Measurements from ENCODE around the gene ITGA8. TPM values are rescaled to one million over a fixed set of nuclear protein-coding genes. Genes with fewer than 3 reads are reported as not detected.
"Not testable (repeated sequence)": the region's sequence is repeated elsewhere in the genome, so short reads cannot be mapped to it uniquely, and the experiment has no call there.

The ITGA8 gene
- total RNA-seq (2022) (not detected in 2 replicates), Bru-seq, nascent RNA (percentile 2 among the genes with signal in this experiment), BruChase-seq, experiment 1, labeled RNA remaining after a 2-hour chase (percentile 1 among the genes with signal in this experiment), BruChase-seq, experiment 2, labeled RNA remaining after a 6-hour chase (percentile 2 among the genes with signal in this experiment)
- long read RNA-seq, result 0 reads

DNA sequence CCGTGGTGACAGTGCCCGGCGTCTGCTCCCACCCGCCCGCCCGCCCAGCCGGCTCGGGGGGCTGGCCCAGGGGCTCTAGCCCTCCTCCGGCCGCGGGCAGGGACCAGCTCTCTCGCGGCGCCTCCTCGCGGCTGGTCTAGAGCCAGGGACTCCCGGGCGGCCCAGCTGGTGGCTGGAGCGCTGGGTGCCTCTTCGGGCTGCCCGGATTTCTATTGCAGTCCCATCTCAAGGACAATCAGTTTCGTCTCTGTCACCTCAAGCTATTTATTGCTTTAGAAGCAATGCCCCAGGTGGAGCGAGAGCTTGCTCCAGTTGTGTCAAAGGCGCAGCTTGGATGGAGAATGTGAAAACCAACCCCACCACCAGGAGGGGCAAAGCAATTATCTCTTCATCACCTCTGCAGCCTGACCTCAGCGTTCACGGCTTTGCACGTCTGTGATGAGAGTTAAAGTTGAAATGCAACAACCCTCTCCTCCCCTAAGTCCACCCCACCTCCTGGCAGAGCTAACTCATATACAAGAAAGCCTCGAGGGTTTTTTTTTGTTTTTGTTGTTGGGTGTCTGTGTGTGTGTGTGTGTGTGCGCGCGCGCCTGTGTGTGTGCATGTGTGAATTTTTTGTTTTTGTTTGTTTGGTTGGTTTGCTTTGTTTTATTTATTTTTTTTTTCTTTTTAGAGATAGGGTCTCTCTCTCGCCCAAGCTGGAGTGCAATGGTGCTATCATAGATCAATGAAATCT is at the start of gene ITGA8:
Gene ITGA8, minus strand, starts transcription at position 24 of the 736 bp plus-strand sequence. CDS start 151 bp downstream, outside the sequence.
- intact Hi-C loops (cut with micrococcal nuclease; ENCODE audit: unreplicated experiment), result no loop called here
- Mint-ChIP-seq H3K4me1 (ENCODE audit: low read depth, unreplicated experiment) (no peaks in the 10 kb centered on the region), H3K27ac (ENCODE audit: unreplicated experiment) (no peak within 1 kb of the TSS), H3K36me3 (ENCODE audit: insufficient read depth, unreplicated experiment) (no peaks in the 10 kb centered on the region), H3K4me3 (ENCODE audit: unreplicated experiment) (no peak within 1 kb of the TSS), H3K9me3 (ENCODE audit: unreplicated experiment) (no peaks in the 10 kb centered on the region), H3K27me3 (ENCODE audit: insufficient read depth, unreplicated experiment) (peaks cover 24% of the 10 kb centered on the region)
- DNase-seq, result peak in 1 of 2 experiments; percentile 11
- TF ChIP-seq, protein P1, sequence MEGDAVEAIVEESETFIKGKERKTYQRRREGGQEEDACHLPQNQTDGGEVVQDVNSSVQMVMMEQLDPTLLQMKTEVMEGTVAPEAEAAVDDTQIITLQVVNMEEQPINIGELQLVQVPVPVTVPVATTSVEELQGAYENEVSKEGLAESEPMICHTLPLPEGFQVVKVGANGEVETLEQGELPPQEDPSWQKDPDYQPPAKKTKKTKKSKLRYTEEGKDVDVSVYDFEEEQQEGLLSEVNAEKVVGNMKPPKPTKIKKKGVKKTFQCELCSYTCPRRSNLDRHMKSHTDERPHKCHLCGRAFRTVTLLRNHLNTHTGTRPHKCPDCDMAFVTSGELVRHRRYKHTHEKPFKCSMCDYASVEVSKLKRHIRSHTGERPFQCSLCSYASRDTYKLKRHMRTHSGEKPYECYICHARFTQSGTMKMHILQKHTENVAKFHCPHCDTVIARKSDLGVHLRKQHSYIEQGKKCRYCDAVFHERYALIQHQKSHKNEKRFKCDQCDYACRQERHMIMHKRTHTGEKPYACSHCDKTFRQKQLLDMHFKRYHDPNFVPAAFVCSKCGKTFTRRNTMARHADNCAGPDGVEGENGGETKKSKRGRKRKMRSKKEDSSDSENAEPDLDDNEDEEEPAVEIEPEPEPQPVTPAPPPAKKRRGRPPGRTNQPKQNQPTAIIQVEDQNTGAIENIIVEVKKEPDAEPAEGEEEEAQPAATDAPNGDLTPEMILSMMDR (IDR thresholded peaks at IDR 0.05; ENCODE audit: insufficient read depth in 1 of 2, low read depth in 1 of 2, low read length in 1 of 2, severe bottlenecking in 1 of 2, unreplicated experiment in 1 of 2), result peak in 1 of 2 experiments; percentile 23
- Histone ChIP-seq H3K36me3 (ENCODE audit: control insufficient read depth, insufficient read depth, low read length) (no peaks in the 10 kb centered on the region), H3K4me3 (ENCODE audit: low read depth, low read length) (no peak within 1 kb of the TSS), H3K4me1 (no peaks in the 10 kb centered on the region), H3K9me3 (no peaks in the 10 kb centered on the region), H3K27me3 (replicated peaks; ENCODE audit: control insufficient read depth, insufficient read depth, low read length) (no peaks in the 10 kb centered on the region)
- no TSS peak for BruUV-seq (replicated peaks)
- CTCF ChIA-PET, result no interaction called here
- POLR2A ChIA-PET, result no interaction called here

DNA sequence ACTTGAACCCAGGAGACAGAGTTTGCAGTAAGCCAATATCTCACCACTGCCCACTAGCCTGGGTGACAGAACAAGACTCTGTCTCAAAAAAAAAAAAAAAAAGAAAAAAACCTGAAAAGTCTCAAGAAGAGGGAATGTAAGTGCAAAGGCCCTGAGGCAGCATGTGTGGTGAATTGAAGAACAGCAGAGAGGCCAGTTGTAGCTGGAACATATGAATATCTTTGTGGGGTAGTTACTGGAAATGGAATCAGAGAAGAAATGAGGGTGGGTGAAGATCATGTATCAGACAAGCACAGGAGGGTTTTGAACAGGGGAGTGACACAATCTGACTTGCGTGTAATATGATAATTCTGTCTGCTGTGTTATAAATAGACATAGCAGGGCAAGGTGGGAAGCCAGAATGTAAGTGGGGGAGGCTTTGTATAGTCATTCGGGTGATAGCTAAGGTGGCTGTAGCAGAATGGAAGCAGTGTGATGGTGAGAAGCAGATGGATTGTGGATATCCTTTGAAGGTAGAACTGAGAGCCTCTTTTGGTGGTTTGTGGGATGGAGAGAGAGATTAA is 45.3 kb upstream of the ITGA8 start:
- no peaks in the 10 kb centered on the region for H3K4me1 ChIP-seq
- CTCF ChIA-PET, result no interaction called here
- Mint-ChIP-seq H3K4me3 (ENCODE audit: unreplicated experiment) (no peak overlapping the region), H3K36me3 (ENCODE audit: insufficient read depth, unreplicated experiment) (no peaks in the 10 kb centered on the region), H3K9me3 (ENCODE audit: unreplicated experiment) (peaks cover 19% of the 10 kb centered on the region), H3K27ac (ENCODE audit: unreplicated experiment) (no peak overlapping the region), H3K27me3 (ENCODE audit: insufficient read depth, unreplicated experiment) (peaks cover 3% of the 10 kb centered on the region), H3K4me1 (ENCODE audit: low read depth, unreplicated experiment) (no peaks in the 10 kb centered on the region)
- no TSS peak for BruUV-seq (replicated peaks)
- H3K4me3 ChIP-seq (ENCODE audit: low read depth, low read length), result no peak overlapping the region
- TF ChIP-seq, protein P1 (IDR thresholded peaks at IDR 0.05; ENCODE audit: insufficient read depth in 1 of 2, low read depth in 1 of 2, low read length in 1 of 2, severe bottlenecking in 1 of 2, unreplicated experiment in 1 of 2), result no peak
- POLR2A ChIA-PET, result no interaction called here
- H3K27me3 ChIP-seq (replicated peaks; ENCODE audit: control insufficient read depth, insufficient read depth, low read length), result no peaks in the 10 kb centered on the region
- no peaks in the 10 kb centered on the region for H3K36me3 ChIP-seq (ENCODE audit: control insufficient read depth, insufficient read depth, low read length)
- H3K9me3 ChIP-seq, result no peaks in the 10 kb centered on the region; the same call in 1 of the 2 replicates
- intact Hi-C loops (cut with micrococcal nuclease; ENCODE audit: unreplicated experiment), result no loop called here
- DNase-seq, result no peak

DNA sequence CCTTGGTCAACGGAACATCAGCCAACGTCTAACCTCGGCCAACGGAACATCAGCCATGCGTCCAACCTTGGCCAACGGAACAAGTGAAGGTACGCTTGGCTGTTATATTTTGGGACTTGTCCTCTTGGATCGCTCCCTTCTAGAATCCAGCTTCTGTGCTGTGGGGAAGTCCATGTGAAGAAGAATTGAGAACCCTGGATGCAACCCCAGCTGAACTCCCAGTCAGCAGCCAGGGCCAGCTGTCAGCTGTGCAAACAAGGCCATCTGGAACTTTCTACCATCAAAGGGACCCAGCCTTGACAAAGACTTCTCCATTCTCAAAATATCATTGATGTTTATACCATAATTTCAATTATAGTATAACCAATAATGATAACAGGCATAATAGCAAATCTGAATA is 43.3 kb upstream of the ITGA8 start:
- H3K36me3 ChIP-seq (ENCODE audit: control insufficient read depth, insufficient read depth, low read length), result no peaks in the 10 kb centered on the region
- no peak overlapping the region for H3K27ac Mint-ChIP-seq (ENCODE audit: unreplicated experiment)
- H3K36me3 Mint-ChIP-seq (ENCODE audit: insufficient read depth, unreplicated experiment), result no peaks in the 10 kb centered on the region
- BruUV-seq (replicated peaks), result no TSS peak
- H3K4me1 ChIP-seq, result no peaks in the 10 kb centered on the region
- no peaks in the 10 kb centered on the region for H3K4me1 Mint-ChIP-seq (ENCODE audit: low read depth, unreplicated experiment)
- TF ChIP-seq, protein P1 (IDR thresholded peaks at IDR 0.05; ENCODE audit: insufficient read depth in 1 of 2, low read depth in 1 of 2, low read length in 1 of 2, severe bottlenecking in 1 of 2, unreplicated experiment in 1 of 2), result no peak
- POLR2A ChIA-PET, result no interaction called here
- no peak overlapping the region for H3K4me3 ChIP-seq (ENCODE audit: low read depth, low read length)
- no peaks in the 10 kb centered on the region; the same call in 1 of the 2 replicates for H3K9me3 ChIP-seq
- peaks cover 19% of the 10 kb centered on the region for H3K9me3 Mint-ChIP-seq (ENCODE audit: unreplicated experiment)
- intact Hi-C loops (cut with micrococcal nuclease; ENCODE audit: unreplicated experiment), result no loop called here
- H3K27me3 ChIP-seq (replicated peaks; ENCODE audit: control insufficient read depth, insufficient read depth, low read length), result no peaks in the 10 kb centered on the region
- H3K27me3 Mint-ChIP-seq (ENCODE audit: insufficient read depth, unreplicated experiment), result peaks cover 11% of the 10 kb centered on the region
- no peak overlapping the region for H3K4me3 Mint-ChIP-seq (ENCODE audit: unreplicated experiment)
- DNase-seq, result no peak
- CTCF ChIA-PET, result no interaction called here

DNA sequence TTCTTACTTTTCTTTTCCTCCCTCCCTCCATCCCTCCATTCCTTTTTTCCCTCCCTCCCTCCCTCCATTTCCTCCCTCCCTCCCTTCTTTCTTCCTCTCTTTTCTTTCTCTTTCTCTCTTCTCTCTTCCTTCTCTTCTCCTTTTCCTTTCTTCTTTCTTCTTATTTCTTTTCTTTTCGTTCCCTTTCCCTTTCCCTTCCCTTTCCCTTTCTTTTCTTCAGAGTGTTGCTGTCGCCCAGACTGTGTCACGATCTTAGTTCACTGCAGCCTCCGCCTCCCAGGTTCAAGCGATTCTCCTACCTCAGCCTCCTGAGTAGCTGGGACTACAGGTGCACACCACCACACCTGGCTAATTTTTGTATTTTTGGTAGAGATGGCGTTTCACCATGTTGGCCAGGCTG is 42.5 kb upstream of the ITGA8 start:
- BruUV-seq (replicated peaks); CTCF ChIA-PET: not testable (repeated sequence)
- H3K27me3 Mint-ChIP-seq (ENCODE audit: insufficient read depth, unreplicated experiment), result peaks cover 13% of the 10 kb centered on the region

DNA sequence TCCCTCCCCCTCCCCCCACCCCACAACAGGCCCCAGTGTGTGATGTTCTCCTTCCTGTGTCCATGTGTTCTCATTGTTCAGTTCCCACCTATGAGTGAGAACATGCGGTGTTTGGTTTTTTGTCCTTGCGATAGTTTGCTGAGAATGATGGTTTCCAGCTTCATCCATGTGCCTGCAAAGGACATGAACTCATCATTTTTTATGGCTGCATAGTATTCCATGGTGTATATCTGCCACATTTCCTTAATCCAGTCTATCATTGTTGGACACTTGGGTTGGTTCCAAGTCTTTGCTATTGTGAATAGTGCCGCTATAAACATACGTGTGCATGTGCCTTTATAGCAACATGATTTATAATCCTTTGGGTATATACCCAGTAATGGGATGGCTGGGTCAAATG is 41.5 kb upstream of the ITGA8 start:
- H3K36me3 Mint-ChIP-seq (ENCODE audit: insufficient read depth, unreplicated experiment); H3K9me3 ChIP-seq; H3K4me1 Mint-ChIP-seq (ENCODE audit: low read depth, unreplicated experiment); H3K27ac Mint-ChIP-seq (ENCODE audit: unreplicated experiment); BruUV-seq (replicated peaks); H3K4me3 ChIP-seq (ENCODE audit: low read depth, low read length); DNase-seq; H3K36me3 ChIP-seq (ENCODE audit: control insufficient read depth, insufficient read depth, low read length); POLR2A ChIA-PET; H3K27me3 ChIP-seq (replicated peaks; ENCODE audit: control insufficient read depth, insufficient read depth, low read length); CTCF ChIA-PET; intact Hi-C loops (cut with micrococcal nuclease; ENCODE audit: unreplicated experiment); H3K4me3 Mint-ChIP-seq (ENCODE audit: unreplicated experiment); H3K4me1 ChIP-seq: not testable (repeated sequence)
- Mint-ChIP-seq H3K9me3 (ENCODE audit: unreplicated experiment) (peaks cover 19% of the 10 kb centered on the region), H3K27me3 (ENCODE audit: insufficient read depth, unreplicated experiment) (peaks cover 20% of the 10 kb centered on the region)

More for the DNA sequence above, 42.5 kb upstream of the ITGA8 start:
- H3K36me3 Mint-ChIP-seq (ENCODE audit: insufficient read depth, unreplicated experiment); H3K4me3 Mint-ChIP-seq (ENCODE audit: unreplicated experiment); H3K36me3 ChIP-seq (ENCODE audit: control insufficient read depth, insufficient read depth, low read length); H3K4me1 Mint-ChIP-seq (ENCODE audit: low read depth, unreplicated experiment); intact Hi-C loops (cut with micrococcal nuclease; ENCODE audit: unreplicated experiment); H3K4me3 ChIP-seq (ENCODE audit: low read depth, low read length); POLR2A ChIA-PET; H3K27ac Mint-ChIP-seq (ENCODE audit: unreplicated experiment); DNase-seq; H3K4me1 ChIP-seq; H3K27me3 ChIP-seq (replicated peaks; ENCODE audit: control insufficient read depth, insufficient read depth, low read length); H3K9me3 ChIP-seq: not testable (repeated sequence)
- peaks cover 19% of the 10 kb centered on the region for H3K9me3 Mint-ChIP-seq (ENCODE audit: unreplicated experiment)
